Smooth muscle cell of the brain vasculature (primary cell): ENCODE data around the gene RSBN1L.
"Not testable (repeated sequence)": the region's sequence is repeated elsewhere in the genome, so short reads cannot be mapped to it uniquely, and the experiment has no call there.

Experiments
- DNase-seq: peaks from one replicate; pipeline ENCODE4 v3.0.0-alpha.2; 2012; ENCODE audit warnings: low read depth, low spot score

Gene RSBN1L

GRCh38 chr7:77766801-77767605 lies 70.7 kb downstream of the RSBN1L start:
- DNase-seq, result no peak

- no peak for DNase-seq
Observed at GRCh38 chr7:77770316-77770715, 74.1 kb downstream of the RSBN1L start.

GRCh38 chr7:77771901-77772300 lies 75.6 kb downstream of the RSBN1L start:
- no peak for DNase-seq

- no peak for DNase-seq
Observed at GRCh38 chr7:77778535-77778934, 82.3 kb downstream of the RSBN1L start.

GRCh38 chr7:77782383-77782782 lies 86.1 kb downstream of the RSBN1L start:
- no peak for DNase-seq

- DNase-seq, result no peak
Observed at GRCh38 chr7:77783111-77783510, 86.9 kb downstream of the RSBN1L start.

GRCh38 chr7:77783545-77783944 lies 87.3 kb downstream of the RSBN1L start:
- no peak for DNase-seq

GRCh38 chr7:77784426-77784825 lies 88.2 kb downstream of the RSBN1L start:
- DNase-seq, result not testable (repeated sequence)

GRCh38 chr7:77786018-77786417 lies 89.8 kb downstream of the RSBN1L start:
- DNase-seq, result no peak

- DNase-seq, result no peak
Observed at GRCh38 chr7:77786741-77787140, 90.5 kb downstream of the RSBN1L start.

- no peak for DNase-seq
Observed at GRCh38 chr7:77788327-77788902, 92.2 kb downstream of the RSBN1L start.

GRCh38 chr7:77791336-77791735 lies 95.1 kb downstream of the RSBN1L start:
- no peak for DNase-seq

GRCh38 chr7:77791956-77792355 lies 95.7 kb downstream of the RSBN1L start:
- DNase-seq, result no peak

GRCh38 chr7:77794000-77794399 lies 97.7 kb downstream of the RSBN1L start:
- no peak for DNase-seq

- DNase-seq, result no peak
Observed at GRCh38 chr7:77796109-77796508, 99.8 kb downstream of the RSBN1L start.

- DNase-seq, result no peak
Observed at GRCh38 chr7:77796960-77797359, 100.7 kb downstream of the RSBN1L start.

- peak; percentile 3 for DNase-seq
Observed at GRCh38 chr7:77797734-77798393, 101.6 kb downstream of the RSBN1L start.

- peak; percentile 99 for DNase-seq
Observed at GRCh38 chr7:77798394-77799077, 102.3 kb downstream of the RSBN1L start, which contains the start of the genes PHTF2 and TMEM60. TSS of gene PHTF2 (plus strand) at chr7:77798773. TSS of gene TMEM60 (minus strand) at chr7:77798434. CDS start at chr7:77794373, 4,061 bp downstream.

GRCh38 chr7:77799078-77799964 lies 103.1 kb downstream of the RSBN1L start:
- DNase-seq, result peak; percentile 4

GRCh38 chr7:77800158-77800557 lies 103.9 kb downstream of the RSBN1L start:
- DNase-seq, result no peak

GRCh38 chr7:77800730-77801129 lies 104.5 kb downstream of the RSBN1L start:
- no peak for DNase-seq
